NOMO-1 treated with dmso at 0.1 percent for 144 hours (cell line): ENCODE results near the gene MAPK11.

ENCODE experiments used
- DNase-seq: peaks from one replicate; lab custom pipeline; 2025; ENCODE audit not compliant: unreplicated experiment; lab: John Stamatoyannopoulos, UW

Gene MAPK11

GRCh38 chr22:50227579-50228215 lies 42.5 kb downstream of the MAPK11 start:
- DNase-seq, result no peak

GRCh38 chr22:50226875-50227165 lies 43.4 kb downstream of the MAPK11 start:
- DNase-seq, result no peak

GRCh38 chr22:50226063-50226874 lies 43.9 kb downstream of the MAPK11 start:
- no peak for DNase-seq

DNA sequence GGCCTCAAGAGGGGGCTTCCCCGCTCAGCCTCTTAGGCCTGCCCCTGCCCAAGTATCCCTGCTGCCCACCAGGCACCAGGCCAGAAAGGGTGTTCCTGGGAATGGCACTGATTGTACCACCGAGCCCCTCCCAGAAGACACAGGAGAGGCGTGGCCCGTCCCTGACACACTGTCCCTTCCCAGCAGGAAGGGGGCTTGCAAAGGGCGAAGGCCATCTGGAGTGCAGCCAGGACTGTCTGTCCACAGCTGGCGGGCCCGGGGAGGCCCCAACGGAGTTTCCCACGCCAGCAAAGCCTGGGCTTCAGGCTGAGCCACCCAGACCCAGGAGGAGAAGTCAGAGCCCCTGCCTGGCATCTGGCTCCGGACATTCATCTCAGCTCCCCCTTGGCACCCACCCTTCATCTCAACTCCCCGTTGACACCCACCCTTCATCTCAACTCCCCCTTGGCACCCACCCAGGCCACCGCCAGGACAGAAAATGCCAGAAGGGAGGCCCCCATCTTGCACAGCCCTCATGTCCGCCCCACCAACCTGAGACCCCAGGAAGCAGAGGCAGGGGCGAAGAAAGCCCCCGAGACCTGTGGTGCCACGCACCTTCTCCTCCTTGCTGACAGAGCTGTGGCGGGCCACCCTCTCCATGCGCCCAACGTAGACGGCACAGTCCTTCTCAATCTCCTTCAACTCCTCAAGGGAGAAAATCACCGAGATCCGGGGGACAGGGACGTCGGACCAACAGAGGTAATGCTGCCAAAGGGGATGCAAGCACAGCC lies 44.8 kb downstream of the MAPK11 start:
- no peak for DNase-seq

- DNase-seq, result no peak
Observed at GRCh38 chr22:50224071-50224470, 46.1 kb downstream of the MAPK11 start.

- DNase-seq, result no peak
Observed at GRCh38 chr22:50222508-50222907, 47.7 kb downstream of the MAPK11 start.

DNA sequence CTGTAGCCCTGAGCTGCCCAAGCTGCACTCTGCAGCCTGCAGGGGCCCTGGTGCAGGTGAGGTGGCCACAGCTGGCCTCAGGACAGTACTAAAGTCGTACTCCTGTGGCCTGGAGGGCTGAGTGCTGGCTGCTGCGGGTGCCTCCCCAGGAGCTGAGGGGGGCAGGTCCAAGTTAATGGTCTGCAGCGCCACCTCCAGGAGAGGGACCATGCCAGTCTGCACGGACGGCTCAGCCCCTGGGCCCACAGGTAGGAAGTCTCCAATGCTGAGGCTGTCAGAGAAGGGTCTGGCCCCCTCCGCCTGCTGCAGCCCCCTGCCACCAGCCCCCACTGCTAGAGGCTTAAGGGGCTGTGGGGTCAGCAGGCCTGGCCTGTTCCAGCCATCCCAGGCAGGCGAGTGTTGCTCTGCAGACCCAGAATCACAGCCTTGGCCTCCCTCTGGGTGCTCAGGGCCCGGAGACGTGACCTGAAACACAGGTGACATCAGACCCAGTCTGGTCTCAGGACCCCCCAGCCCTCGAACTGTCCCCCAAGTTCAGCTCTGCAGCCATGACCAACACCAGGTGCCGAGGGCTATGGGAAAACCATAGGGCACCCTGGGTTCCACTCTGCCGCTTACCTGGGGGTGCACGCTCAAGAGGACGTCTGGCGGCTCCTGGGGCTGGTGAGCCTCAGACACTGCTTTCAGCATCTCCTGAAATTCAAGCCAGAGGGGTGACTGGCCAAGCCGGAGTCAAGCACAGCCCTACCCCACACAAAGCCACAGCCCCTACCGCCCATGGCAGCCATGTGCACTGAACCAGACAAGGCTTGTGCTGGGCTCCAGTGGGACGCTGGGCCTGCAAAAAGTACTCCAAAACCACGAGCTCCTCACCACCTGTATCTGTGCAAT lies 48.5 kb downstream of the MAPK11 start:
- no peak for DNase-seq

- no peak for DNase-seq
Observed at GRCh38 chr22:50220603-50221409, 49.4 kb downstream of the MAPK11 start.

- DNase-seq, result no peak
Observed at GRCh38 chr22:50219800-50220602, 50.2 kb downstream of the MAPK11 start.

DNA sequence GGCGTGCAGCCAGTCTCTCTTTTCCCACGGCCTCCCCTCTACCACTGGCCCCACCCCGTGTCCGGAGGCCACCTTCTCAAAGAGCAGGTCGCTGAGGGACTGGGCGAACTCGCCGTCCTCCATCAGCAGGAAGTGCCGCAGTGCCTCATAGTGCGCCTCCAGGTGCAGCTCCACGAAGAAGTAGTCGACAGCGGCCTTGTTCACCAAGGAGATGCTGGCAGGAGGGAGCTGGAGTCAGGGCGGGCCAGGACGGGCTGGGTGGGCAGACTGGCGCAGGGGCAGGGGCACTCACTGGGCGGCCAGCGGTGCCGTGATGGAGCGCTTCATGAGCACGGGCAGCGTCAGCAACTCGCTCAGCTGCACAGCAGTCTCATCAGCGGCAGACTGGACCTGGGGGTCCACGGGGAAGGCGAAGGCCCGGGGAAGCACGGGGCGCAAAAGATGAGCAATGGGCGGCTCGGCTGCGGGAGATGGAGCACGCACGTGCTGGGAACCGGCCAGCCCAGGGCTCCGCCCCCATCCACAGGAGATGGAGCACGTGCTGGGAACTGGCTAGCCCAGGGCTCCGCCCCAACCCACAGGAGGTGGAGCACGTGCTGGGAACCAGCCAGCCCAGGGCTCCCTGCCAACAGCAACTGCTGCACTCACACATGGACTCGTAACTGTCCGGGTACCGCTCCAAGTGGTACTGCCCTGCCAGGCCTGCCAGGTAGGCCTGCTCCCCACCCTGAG lies 51.0 kb downstream of the MAPK11 start:
- no peak for DNase-seq

DNA sequence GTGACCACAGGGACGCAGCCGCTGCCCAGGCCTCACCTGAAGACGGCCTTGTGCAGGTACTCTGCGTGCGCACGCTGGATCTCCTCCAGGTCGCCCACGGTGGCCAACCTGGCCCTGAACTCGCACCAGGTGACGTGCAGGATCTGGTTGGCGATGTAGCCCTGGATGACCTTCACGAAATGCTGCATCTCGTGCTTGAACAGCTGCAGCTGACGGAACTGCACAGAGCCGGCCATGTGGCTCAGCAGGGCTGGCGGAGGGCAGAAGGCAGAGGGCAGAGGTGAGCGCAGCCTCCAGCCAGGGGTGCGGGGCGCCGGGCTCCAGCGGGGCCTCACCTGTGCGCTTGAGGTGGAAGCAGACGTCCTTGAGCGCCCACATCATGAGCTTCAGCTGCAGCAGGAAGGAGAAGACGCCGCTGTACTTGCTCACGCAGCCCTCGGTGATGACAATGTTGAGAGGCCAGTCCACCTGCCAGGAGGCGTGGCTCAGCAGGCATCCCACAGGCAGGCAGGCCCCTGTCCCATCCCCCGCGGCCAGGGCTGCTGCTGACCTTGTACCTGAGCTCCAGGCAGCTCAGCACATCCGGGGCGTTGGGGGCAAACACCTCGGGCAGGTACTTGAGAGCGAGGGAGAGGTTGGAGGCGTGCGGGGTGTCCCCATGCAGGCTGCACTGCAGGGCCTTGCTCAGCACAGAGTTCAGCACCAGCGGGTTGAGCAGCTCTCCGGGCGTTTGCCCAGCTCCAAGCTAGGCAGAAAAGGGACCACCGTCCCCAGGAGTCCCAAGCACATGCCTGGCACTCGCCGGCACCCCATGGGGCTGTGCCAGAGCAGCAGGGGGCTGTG lies 51.8 kb downstream of the MAPK11 start:
- no peak for DNase-seq

DNA sequence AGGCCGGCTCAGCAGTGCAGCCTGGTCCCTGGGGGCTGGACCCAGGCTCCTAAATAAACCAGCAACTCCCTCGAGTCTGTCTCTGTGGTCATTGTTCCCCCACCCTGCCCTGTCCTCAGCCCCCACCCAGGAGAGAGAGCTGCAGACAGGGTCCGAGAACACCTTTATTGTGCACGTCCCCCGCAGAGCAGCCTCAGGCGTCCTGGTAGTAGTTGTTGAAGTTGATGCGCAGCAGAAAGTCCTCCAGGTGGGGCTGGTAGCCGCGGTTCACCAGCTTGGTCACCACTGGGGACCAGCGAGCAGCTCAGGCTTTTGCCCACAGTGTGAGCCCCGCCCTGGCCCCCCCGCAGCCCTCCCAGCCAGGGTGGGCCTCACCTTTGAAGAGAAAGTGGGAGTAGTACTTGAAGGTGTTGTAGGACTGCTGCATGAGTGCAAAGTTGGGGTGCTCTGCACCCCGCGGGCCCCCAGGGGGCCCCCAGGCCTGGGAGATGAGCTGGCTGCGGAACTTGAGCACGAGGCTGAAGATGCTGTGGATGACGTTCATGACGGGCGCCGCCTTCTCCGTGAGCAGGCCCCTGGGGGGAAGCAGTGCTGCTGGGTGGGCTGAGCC lies 52.5 kb downstream of the MAPK11 start:
- no peak for DNase-seq

- no peak for DNase-seq
Observed at GRCh38 chr22:50216684-50217520, 53.3 kb downstream of the MAPK11 start.

DNA sequence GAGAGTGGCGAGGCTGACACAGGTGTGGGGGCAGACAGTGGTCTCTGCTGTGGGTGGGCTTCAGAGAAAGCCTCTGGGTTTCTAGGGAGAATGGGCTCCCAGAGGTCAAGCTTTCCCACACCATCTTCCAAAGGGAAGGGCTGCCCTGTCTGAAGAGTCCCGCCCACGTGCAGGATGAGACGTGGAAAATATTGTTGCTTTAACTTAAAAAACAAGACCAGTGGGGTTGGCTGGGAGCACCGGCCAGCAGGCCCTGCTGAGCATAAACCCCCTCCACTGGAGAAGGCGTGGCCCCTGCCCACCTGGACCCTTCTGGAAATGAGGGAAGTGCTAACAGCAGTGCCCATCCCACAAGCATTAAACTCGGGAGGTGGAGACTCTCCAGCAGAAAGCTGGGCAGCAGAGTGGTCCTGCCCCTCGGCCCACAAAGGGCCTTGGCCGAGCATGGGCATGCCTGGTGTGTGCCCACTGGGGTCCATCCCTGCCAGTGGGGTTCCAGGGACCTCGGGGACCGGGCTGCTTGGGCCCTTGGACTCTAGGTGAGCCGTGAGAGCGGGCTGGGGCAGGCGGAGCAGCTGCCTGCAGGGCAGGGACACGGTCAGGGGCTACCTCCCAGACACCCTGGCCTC lies 54.0 kb downstream of the MAPK11 start:
- DNase-seq, result no peak

DNA sequence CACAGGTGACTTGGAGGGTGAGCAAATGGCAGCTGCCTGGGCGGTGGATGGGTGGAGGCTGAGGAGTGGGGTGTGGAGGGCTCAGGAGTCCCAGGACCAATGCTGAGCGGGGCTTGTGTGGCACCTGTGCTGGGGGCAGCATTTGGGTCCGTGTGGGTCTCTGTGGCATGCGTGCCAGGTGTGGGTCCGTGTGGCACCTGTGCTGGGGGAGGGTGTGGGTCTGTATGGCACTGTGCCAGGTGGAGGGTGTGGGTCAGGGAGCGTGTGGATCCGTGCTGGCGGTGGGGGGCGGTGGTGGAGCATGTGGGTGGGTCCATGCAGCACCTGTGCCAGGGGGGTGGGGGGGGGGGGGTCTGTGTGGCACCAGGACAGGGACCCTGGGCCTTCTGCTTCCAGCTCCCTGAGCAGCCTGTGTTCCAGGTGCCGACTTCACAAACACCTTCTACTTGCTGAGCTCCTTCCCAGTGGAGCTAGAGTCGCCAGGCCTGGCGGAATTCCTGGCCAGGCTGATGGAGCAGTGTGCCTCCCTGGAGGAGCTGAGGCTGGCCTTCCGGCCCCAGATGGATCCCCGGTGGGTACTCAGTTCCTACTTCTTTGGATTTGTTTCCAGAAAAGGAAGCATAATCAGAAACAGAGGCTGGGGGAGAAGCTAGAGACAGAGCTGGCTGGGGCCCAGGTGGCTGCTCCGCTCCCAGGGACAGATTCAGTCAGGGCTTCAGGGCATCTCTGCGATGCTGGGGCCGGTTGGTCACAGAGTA lies 54.7 kb downstream of the MAPK11 start:
- DNase-seq, result no peak
